A673 (cell line): Measurements from ENCODE around the gene LIN9. TPM values are rescaled to one million over a fixed set of nuclear protein-coding genes. Genes with fewer than 3 reads are reported as not detected.

ENCODE experiments used
- BruUV-seq: library from RNA; stranded (reverse); fragments of 400-500 nt; replicated peaks from 2 replicates; lab custom pipeline; 2021; lab: Mats Ljungman, UMichigan
- CTCF ChIA-PET: fragments of 300-600 bp; sonication (Branson Sonifier 250); formaldehyde crosslinking; loops from one replicate; lab custom pipeline; 2022; ENCODE audit warnings: antibody characterized with exemption; lab: Charles Lee
- POLR2A ChIA-PET: fragments of 300-600 bp; sonication (Branson Sonifier 250); formaldehyde crosslinking; loops from one replicate; lab custom pipeline; 2022; ENCODE audit warnings: antibody characterized with exemption; ENCODE audit not compliant: low non-redundant PET; lab: Charles Lee
- DNase-seq: peaks from one replicate; pipeline ENCODE4 v3.0.0-alpha.2; 2015; ENCODE audit warnings: low spot score
- H3K27ac ChIP-seq: fragments of 200-600 bp; sonication (generic); 2 replicates; pipeline ENCODE4 v1.5.1; 2016; ENCODE audit warnings: mixed run types, low read depth, mild to moderate bottlenecking, mixed read lengths, antibody characterized with exemption, low read length; ENCODE audit not compliant: poor library complexity, severe bottlenecking
- H3K27me3 ChIP-seq: fragments of 200-600 bp; sonication (generic); replicated peaks from 2 replicates; pipeline ENCODE4 v1.6.1; 2017; ENCODE audit warnings: mixed run types, low read depth, mild to moderate bottlenecking, mixed read lengths, antibody characterized with exemption, low read length; ENCODE audit not compliant: insufficient read depth, poor library complexity
- H3K36me3 ChIP-seq: fragments of 200-600 bp; sonication (generic); 2 replicates; pipeline ENCODE4 v1.6.1; 2016; ENCODE audit warnings: mixed run types, mild to moderate bottlenecking, mixed read lengths, antibody characterized with exemption, low read length; ENCODE audit not compliant: insufficient read depth, poor library complexity, severe bottlenecking
- H3K4me1 ChIP-seq: fragments of 200-600 bp; sonication (generic); 2 replicates; pipeline ENCODE4 v1.6.1; 2017; ENCODE audit warnings: mixed run types, mild to moderate bottlenecking, mixed read lengths, antibody characterized with exemption, low read length; ENCODE audit not compliant: insufficient read depth, poor library complexity, severe bottlenecking
- H3K4me3 ChIP-seq: fragments of 200-600 bp; sonication (generic); 2 replicates; pipeline ENCODE4 v1.5.1; 2016; ENCODE audit warnings: low read depth, mixed run types, mild to moderate bottlenecking, mixed read lengths, low read length; ENCODE audit not compliant: poor library complexity, severe bottlenecking
- H3K9me3 ChIP-seq: fragments of 200-600 bp; sonication (generic); 2 replicates; pipeline ENCODE4 v1.6.1; 2016; ENCODE audit warnings: mixed run types, low read depth, mild to moderate bottlenecking, mixed read lengths, antibody characterized with exemption, low read length; ENCODE audit not compliant: poor library complexity, severe bottlenecking
- CTCF ChIP-seq: fragments of 300-800, 200-600 bp; sonication (generic); conservative IDR thresholded peaks from 2 replicates; pipeline ENCODE4 v1.5.1; 2017; ENCODE audit warnings: low read depth, mild to moderate bottlenecking, antibody characterized with exemption, low read length, moderate library complexity, mixed read lengths
- EZH2 ChIP-seq: fragments of 200-600 bp; sonication (generic); IDR thresholded peaks from 2 replicates; pipeline ENCODE4 v1.6.1; 2017; ENCODE audit warnings: borderline replicate concordance, low read depth, mild to moderate bottlenecking, mixed read lengths, antibody characterized with exemption, low read length; ENCODE audit not compliant: poor library complexity, severe bottlenecking
- intact Hi-C: fragments of 100-400 bp; cut with micrococcal nuclease; formaldehyde crosslinking; loops from one replicate; pipeline ENCODE4 v1.10.0; 2022; ENCODE audit not compliant: unreplicated experiment
- total RNA-seq: library from RNA; stranded (reverse); gene quantifications from 2 replicates; pipeline ENCODE4 v1.2.3, GENCODE V29; 2021

Gene LIN9
- total RNA-seq, 1 experiment from 2014 or later, result 20.7 TPM

- TF ChIP-seq EZH2, result no peak
- no peak for TF ChIP-seq CTCF
- intact Hi-C loops, result no loop called here
- BruUV-seq, result no TSS peak
- POLR2A ChIA-PET, result no interaction called here
- no peaks in the 10 kb centered on the region for H3K9me3 ChIP-seq
- CTCF ChIA-PET, result no interaction called here
- H3K27me3 ChIP-seq, result no peaks in the 10 kb centered on the region
- H3K4me1 ChIP-seq, result no peaks in the 10 kb centered on the region
- no peaks in the 10 kb centered on the region for H3K36me3 ChIP-seq
- H3K4me3 ChIP-seq, result no peak overlapping the region
- DNase-seq, result no peak
- H3K27ac ChIP-seq, result no peak overlapping the region
Observed at GRCh38 chr1:226215239-226215638, 93.7 kb downstream of the LIN9 start.

GRCh38 chr1:226212545-226212944, 96.4 kb downstream of the LIN9 start:
- no peaks in the 10 kb centered on the region for H3K9me3 ChIP-seq
- TF ChIP-seq EZH2, result no peak
- TF ChIP-seq CTCF, result no peak
- CTCF ChIA-PET, result no interaction called here
- H3K27ac ChIP-seq, result no peak overlapping the region
- intact Hi-C loops, result no loop called here
- POLR2A ChIA-PET, result no interaction called here
- H3K27me3 ChIP-seq, result no peaks in the 10 kb centered on the region
- no TSS peak for BruUV-seq
- peaks cover 6% of the 10 kb centered on the region for H3K4me1 ChIP-seq
- DNase-seq, result no peak
- no peak overlapping the region for H3K4me3 ChIP-seq
- H3K36me3 ChIP-seq, result no peaks in the 10 kb centered on the region

- TF ChIP-seq EZH2 (no peak), CTCF (no peak)
- CTCF ChIA-PET, result interaction anchor here (0.9 kb wide), 1 partner anchor 86 kb away, joined by 3 read pairs; no protein-coding TSS in a partner anchor
- Histone ChIP-seq H3K36me3 (no peaks in the 10 kb centered on the region), H3K9me3 (no peaks in the 10 kb centered on the region), H3K27me3 (no peaks in the 10 kb centered on the region), H3K4me3 (no peak overlapping the region), H3K4me1 (peaks cover 6% of the 10 kb centered on the region), H3K27ac (no peak overlapping the region)
- BruUV-seq, result no TSS peak
- POLR2A ChIA-PET, result interaction anchor here (0.6 kb wide), 1 partner anchor 15 kb away, joined by 11 read pairs; no protein-coding TSS in a partner anchor
- no peak for DNase-seq
- intact Hi-C loops, result no loop called here
Observed at GRCh38 chr1:226211181-226211821, 97.7 kb downstream of the LIN9 start.
